Amniotic stem cell (primary cell): ENCODE measurements around the gene HOXA10.

Experiments
- DNase-seq: peaks from one replicate; lab custom pipeline; 2025; lab: John Stamatoyannopoulos, UW

Gene HOXA10

DNA sequence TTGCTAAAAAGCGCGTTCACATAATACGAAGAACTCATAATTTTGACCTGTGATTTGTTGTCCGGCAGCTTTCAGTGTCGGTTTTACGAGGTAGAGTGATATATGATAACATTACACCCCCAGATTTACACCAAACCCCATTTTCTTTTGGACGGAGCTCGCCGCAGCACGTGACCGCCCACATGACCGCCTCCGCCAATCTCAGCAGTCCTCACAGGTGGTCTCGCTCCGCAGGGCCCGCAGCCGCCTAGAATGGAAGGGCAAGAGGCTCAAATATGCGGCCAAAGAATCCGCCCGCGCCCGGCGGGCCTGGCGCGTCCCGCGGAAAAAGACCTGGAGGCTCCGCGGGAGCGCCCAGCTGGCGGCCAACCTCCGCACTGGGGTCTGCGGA is 17.6 kb downstream of the HOXA10 start, which contains the start of gene HOXA7:
Gene HOXA7, minus strand, starts transcription at position 168 of the 391 bp plus-strand sequence. Its CDS starts 130 bp downstream, at position 38.
- DNase-seq: no peak

DNA sequence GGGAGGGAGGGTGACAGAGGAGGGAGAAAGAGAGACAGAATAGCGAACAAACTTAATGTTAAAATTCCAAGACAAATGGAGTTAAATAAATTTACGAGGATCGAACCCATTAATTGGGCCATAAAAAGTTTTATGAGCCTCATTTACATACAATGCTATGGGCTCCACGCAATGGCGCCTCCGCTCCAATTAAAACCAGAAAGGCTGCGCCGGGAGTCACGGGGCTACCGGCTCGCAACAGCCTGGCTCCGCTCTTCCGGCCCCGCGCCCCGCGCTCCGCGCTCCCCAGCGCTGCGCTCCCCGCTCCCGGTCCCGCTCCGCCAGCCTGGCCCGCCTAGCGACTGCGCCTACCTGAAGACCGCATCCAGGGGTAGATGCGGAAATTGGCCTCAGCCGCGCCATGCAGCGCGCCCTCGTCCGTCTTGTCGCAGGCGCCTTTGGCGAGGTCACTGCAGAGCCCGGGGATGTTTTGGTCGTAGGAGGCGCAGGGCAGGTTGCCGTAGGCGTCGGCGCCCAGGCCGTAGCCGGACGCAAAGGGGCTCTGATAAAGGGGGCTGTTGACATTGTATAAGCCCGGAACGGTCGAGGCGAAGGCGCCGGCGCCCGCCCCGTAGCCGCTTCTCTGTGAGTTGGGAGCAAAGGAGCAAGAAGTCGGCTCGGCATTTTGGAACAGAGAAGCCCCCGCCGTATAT is 18.2 kb downstream of the HOXA10 start:
- no peak for DNase-seq

DNA sequence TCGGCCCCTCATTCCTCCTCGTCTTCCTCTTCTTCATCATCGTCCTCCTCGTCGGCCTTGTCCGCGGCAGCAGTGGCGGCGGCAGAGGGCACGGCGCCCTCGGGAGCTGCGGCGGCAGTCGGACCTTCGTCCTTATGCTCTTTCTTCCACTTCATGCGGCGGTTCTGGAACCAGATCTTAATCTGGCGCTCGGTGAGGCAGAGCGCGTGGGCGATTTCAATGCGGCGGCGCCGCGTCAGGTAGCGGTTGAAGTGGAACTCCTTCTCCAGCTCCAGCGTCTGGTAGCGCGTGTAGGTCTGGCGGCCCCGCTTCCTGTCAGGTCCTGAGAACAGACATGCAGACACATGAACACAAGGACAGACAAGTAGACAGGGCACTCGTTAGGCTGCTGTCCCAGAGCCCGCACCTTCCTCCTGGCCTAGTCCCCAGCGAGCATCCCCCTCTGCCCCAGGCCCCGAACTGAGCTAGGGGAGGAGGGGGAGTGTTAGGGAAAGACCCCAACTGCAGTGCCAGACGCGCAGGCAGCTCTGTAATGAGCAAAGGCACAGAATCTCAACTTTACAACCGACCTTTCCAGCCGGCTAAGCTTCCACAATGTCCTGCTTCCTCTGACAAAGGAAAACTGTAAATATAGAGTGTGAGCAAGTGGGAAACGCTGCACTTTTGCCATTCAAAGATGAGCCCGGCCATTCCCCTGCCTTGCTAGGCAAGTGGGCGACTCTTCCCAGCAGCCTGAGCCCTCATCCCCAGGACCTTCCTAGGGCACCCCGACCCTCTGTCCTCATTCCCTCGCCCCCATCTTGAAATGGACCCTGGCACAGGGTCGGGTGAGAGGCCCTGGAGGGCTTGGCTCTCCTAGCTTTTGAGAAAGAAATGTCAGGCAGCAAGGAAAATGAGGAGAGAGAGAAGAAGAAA is 19.0 kb downstream of the HOXA10 start:
- no peak for DNase-seq

DNA sequence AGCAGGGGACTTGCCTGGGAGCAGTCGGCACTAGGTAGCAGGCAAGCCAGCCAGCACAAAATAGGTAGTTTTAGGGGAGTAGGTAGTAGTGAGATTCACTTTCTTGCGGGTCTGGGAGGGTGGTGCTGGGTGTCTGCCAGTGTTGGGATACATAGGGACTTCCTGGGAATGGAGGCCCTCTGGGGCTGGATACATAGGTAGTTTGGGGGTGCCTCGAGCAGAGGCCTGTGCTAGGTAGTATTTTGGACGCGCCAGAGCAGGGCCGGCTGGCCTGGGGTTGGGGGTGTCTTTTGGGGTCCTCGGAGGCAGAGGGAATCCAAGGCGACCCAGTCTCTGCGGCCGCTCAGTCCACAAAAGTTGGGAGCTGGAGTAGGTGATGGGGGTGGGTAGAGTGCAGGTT is 19.8 kb downstream of the HOXA10 start:
- no peak for DNase-seq

DNA sequence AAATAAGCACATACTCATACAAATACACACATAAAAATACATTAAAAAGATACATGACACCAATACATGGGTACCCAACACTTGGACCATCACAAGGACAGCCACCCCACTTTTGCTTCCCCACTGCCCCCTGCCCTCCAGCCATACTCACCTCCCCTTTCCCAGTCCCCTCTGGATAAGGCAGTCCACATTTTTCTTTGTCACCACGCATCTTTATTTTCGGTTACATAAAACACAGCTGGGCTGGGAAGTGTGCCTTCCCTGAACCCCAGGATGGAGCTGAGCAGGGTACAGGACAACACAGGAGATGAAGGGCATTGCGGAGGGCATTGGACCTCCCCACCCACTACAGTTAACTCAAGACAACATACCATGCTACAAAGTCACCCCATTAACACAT is 20.6 kb downstream of the HOXA10 start:
- DNase-seq: no peak

DNA sequence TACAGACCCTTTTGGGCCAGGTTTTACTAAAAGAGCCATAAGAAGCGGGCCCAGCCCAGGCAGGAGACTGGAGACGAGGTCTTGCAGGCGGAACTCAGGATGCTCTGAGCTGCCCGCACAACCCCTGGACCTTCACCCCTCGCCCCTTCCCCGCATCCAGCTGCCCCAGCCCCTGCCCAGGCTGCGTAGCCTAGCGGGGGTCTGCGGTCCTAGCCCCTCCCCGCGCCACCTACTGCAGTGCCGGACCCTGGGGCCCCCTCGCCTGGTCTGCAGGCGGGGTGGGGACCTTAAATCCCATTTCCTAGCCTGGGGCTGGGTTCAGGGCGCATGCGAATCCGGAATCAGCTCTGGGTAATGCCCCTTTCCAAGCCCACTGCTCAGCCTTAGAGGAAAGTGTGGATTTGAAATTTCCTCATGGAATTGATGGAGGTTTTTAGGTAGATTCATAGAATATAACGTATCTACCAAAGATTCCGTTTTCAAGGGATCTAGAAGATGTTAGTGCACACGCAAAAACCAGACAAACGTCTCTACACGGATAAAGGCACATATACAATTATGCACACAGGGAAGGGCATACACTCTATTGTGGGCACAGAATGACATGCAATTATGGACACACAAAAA is 21.2 kb downstream of the HOXA10 start:
- DNase-seq: no peak

DNA sequence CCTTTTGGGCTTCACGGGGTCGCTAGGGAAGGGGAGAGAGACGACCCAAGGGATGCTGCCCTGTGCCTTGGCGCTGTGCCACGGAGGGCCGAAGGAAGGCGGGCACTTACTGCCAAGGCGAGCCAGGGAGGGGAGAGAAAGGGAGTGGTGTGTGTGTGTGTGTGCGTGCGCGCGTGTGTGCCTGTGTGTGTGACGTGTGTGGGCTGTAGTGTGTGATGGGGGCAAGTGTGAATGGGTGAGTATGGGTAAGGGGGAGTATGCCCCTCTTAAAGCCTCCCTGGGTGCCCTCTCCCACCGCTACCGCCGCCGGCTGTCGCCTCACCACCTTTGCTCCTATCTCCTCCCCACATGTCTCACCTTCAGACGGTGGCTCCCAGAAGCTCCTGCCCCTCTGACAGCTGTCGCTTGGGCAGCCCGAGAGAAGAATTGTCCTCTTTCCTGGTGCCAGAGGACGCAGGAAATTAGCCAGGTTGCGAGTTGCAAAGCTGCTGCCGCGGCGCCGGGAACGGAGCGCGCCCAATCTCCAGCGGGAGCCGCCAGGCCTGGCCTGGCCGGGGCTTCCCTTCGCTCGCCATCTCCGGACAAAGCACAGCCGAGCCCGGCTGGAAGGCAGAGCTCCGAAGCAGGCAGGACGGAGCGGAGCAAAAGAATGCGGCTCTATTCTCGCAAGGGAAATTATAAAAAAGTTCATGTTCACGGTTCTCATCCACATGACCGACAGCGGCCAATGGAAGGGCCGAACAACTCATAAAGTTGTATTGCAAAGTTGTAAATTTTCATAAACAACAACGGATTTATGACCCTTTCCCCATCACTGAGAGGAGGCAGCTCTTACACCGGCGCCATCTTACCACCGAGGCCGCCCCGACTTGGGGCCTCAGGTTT is 21.9 kb downstream of the HOXA10 start, which contains the start of gene HOXA3:
Gene HOXA3, minus strand, starts transcription at position 653 of the 885 bp plus-strand sequence. CDS start 41,943 bp downstream, outside the sequence.
- no peak for DNase-seq

DNA sequence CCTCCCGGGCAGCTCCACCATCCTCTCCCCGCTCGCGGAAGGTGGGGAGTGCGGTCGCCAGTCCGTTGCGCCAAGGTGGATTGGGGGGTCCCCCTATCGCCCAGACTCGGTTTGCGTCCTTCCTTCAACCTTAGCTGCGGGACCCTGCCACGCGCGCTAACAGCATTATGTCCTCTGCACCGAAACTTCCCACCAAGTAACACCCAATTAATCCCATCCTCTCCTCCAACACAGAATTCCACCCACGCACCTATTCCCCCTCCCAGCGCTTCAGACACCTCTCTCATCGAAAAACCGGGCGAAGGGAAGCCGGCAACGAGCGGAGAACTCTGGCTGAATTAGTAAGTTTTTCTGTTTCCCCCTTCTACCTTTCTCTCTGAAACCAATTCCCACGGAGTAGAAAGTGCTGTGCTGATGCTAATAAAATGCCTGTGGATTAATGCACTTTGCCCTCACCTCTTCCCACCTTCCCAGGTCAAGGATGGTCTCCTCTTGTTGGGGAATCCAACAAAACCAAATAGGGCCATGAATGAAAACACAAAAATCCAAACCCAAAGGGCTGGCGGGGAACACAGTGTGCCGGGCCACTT is 22.7 kb downstream of the HOXA10 start:
- DNase-seq: no peak

DNA sequence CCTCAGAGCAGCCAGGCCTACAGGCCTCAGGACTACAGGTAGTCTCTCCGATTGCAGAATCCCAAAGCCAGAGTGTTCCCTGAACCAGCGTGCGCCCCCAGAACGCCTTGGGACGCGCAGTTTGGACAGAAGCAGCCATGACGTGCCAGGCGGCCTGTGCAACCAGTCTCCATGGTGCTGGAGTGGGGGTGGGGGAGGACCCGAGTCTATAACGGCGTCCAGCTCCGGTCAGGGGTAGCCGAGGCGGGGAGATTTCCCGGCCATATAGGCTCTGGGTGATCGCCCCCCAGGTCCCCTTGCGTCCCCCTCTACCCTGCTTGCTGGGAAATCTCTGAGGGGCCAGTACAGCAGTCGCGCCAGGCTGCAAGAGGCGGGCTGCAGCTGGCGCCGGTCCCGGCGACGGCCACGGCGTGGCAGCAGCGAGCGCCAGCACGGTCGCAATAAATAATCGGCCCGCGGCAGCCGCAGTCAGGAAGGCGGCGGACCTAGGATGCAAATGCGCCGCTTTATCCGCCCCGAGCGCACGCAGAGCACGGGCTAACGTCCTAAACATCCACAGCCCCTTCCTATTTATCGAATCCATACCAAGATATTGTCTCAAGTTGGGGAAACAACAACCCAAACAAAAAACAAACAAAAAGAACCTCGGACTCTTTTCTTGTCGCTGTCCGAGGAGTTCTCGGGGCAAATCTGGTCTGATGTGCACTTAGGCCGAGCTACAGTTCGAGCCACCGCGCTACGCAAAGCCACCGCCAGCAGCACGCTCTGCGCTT is 23.4 kb downstream of the HOXA10 start:
- DNase-seq: peak; percentile 5

DNA sequence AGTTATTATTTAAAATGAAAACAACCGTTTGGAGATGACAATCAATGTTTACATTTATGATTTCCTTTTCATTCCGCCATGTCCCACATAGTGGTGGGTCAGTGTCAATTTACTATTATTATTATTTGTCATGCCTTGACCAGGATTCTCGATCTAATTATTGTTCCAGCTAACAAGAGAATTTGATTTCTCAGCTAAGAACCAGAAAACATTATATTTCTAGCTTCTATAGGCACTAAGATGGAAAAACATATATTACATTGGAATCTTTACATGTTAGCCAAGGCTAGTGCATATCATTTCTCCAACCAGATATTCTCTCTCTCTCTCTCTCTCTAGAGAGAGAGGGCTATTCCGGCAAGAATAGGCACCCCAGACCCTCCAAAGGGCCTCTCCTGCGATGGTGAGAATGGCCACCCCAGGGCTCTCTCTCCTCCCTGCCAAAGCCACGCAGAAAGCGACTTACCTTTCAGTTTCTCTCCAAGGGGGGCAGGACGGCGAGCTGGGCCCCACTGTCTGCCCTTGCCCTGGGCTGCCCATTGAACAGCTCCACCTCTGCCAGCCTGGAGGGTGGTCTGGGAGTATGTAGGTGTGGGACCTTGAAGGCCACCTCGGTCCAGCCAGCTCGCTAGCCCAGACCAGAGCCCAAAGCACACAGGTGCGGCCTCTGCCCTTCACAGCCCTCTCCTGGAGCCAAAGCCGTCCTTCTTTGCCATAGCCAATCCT is 24.1 kb downstream of the HOXA10 start:
- DNase-seq: no peak

DNA sequence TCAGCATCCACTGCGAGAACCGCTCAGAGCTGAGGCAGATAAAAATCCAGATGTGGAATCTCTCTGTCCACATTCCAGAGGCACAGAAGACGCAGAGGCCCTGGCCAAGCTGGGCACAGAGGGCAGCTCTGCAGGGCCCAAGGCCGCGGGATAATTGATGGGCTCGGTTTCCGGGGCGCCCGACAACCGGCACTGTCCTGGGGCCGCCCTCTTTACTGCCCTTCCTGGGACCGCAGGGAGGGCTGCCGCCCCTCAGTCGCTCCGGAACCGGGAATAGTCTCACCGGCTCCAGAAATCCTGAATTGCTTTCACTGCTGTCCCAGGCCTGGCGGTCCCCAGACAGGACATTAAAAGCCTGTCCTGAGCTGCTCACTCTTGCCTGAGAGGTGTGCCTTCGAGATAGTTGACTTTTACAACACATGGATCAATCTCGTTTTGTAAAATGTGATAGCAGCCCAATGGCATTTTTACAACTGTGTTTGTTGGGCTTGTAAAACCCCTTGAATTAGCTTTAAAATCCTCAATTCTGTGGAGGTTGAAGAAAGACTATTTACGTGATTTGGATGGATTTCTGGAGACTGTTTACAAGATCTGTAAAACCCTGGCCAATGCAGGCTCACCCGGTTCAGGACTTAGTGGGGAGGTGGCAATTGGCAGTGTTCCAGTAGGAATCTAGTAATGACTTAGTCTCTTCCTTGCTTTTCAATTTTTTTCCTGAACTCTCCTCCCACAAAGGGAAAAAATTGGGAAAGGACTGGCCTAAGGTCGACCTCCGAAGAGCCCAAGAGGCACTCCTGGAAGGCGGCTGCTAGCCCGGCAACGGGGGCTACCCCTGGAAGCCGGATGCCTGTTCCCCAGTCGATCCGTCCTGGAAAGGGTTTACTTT is 25.1 kb downstream of the HOXA10 start:
- no peak for DNase-seq

DNA sequence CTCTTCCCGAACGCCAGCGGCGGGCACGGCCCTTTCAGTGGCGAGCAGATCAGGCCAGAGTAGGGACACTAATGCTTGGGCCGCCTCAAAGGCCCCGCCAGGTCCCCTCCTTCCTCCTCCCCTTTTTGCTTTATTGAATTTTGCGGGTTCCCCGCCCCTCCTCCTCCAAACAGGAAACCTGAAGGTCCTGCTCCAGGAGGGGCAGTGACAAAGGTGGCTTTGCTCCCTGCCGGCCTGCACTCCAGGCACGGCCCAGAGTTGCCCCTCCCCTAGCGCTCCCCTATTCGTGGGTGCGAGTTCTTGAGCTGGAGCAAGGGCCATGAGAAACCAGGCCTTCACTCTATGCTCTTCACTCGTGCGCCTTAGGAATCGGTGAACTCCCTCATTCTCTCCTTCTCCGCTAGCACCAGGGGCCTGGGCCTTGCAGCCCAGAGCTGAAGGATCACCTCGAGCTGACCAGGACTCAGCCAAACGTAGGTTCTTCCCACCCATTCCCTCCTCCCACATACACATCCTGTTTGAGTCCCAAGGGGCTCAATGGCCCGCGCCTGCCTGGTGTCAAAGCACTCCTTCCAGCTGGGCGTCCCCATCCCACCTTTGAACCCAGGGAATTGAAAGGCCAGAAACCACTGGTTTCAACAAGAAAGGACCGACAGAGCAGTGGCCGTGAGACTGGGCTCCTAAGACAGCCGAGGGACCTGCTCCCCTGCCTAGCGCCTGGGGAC is 25.9 kb downstream of the HOXA10 start:
- DNase-seq: no peak

DNA sequence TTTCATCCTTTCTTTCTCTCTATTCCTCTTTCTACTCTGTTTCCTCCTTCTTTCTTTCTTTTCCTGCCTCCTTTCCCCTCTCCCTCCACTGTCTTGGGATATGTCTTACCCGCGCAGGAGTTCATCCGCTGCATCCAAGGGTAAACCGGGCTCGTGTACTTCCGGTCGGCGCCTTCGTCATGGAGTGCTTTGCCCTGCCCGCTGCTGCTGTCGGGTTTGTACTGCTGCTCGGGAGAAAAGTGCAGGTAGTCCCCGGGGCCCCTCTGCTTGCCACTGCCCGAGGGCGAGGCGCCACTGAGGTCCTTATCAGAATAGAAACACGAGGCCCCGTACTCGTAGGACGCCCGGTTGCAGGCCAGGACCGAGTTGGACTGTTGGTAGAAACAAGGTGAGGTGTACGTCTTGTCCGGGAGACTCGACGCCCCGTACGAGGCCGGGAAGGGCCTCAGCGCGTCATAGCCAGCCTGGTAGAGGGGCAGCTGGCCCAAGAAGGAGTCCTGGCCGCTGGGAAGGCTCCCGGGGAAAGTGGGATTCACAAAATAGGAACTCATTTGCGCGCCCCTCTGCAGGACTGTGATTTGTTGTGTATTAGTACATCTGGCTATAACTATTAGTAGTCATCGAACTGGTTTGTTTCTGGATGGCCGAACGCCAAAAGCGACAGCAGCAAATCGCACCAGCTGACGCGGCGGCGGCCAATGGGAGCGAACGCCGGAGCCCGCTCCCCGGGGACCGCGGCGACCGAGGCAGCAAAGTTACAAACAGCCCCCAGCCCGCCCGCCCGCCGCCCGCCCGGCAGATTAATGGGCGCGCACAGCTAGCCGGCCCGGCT is 26.7 kb downstream of the HOXA10 start, which contains the start of gene HOXA6:
Gene HOXA6, minus strand, starts transcription at position 576 of the 832 bp plus-strand sequence. Its CDS starts 25 bp downstream, at position 551.
- DNase-seq: no peak

DNA sequence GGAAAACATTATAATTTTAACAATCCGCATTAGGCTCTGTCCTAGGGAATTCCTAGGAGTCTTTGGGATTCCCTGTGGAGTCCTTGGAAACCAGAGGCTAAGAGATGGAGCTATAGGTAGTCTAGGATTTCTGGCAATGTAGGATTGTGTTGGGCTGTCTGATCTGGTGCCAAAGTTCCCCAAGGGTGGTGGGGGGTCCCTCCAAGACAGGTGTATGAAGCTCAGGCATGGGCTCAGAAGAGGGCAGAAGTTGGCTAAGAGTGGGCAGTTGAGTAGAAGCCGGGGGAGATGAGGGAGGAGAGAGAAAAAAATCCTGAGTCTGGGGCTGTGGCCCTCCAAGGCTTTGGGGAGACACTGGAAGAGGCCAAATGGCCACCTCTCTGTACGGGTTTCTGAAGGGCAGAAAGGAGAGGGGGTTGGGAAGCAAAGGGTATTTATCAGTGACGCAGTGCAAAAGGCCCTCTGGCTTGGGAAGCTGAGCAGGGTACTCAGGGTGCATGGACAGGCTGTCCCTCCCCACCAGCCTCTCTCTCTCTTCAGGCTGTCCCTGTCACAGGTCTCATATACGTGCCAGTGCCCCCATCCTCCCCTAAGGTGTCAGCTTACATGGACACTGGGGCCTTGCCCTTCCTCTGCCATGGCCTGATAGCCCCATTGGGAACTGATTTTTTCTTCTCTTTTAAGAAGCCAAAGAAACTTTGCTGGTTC is 27.5 kb downstream of the HOXA10 start:
- DNase-seq: no peak

DNA sequence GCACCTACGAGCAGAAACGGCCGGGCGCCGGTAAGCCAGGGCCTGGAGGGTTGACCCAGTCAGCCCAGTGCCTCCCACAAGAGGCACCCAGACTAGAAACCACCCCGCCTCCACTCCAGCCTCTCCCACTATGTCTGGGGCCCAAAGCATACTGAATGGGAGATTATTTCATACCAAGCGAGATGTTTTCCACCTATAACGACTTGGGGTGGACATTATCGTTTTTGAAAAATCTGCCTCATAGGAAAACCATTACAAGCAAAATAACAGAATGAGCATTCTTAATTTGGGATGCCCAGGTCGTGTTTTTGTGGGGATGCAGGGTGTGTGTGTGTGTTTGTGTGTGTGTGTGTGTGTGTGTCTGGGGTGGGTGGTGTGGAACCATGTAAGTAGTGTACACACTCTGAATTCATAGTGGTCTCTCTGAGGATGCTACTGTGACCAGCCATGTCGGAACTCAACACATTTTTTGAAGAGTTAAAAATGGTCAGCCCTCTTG is 28.2 kb downstream of the HOXA10 start:
- no peak for DNase-seq
